ENCODE measurements around the gene PABPN1.
"Not testable (repeated sequence)": the region's sequence is repeated elsewhere in the genome, so short reads cannot be mapped to it uniquely, and the experiment has no call there.

PABPN1 gene

GRCh38 chr14:23320584-23321571, at the start of gene PABPN1:
Gene PABPN1 (plus strand): TSS chr14:23321457. CDS start chr14:23321470, 13 bp downstream.
- DNase-seq (ENCODE audit: low read depth, low spot score), result peak; percentile 100

DNA sequence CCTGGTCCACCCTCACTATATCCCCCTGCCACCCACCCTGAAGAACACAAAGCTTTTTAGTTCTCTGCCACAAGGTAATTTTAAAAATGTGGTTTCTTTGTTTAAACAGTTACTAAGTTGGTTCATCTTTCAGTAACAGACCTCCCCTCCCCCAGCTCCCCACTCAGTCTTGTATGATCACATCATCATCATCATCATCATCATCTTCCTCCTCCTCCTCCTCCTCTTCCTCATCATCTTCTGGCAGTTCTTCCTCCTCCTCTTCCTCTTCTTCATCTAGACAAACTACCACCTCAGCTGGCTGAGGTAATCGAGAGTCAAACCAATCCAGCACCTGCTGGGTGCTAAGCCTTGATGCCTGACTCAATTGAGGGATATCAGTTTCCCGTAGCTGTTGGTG, 45.8 kb upstream of the PABPN1 start:
- no peak for DNase-seq (ENCODE audit: low read depth, low spot score)

- DNase-seq (ENCODE audit: low read depth, low spot score), result no peak
Observed at GRCh38 chr14:23277189-23277588, 44.1 kb upstream of the PABPN1 start.

DNA sequence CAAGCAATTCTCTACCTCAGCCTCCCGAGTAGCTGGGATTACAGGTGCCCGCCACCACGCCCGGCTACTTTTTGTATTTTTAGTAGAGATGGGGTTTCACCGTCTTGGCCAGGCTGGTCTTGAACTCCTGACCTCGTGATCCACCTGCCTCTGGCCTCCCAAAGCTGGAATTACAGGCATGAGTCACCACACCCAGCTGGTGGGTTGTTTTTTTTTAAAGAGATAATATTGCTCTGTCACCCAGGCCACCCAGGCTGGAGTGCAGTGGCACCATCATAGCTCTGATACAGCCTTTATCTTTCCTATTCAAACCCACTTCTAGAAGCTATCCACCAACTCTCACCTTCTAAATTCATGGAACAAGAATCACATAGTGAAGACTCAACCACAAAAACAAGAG, 43.3 kb upstream of the PABPN1 start:
- DNase-seq (ENCODE audit: low read depth, low spot score), result not testable (repeated sequence)

- no peak for DNase-seq (ENCODE audit: low read depth, low spot score)
Observed at GRCh38 chr14:23281247-23281646, 40.0 kb upstream of the PABPN1 start.

DNA sequence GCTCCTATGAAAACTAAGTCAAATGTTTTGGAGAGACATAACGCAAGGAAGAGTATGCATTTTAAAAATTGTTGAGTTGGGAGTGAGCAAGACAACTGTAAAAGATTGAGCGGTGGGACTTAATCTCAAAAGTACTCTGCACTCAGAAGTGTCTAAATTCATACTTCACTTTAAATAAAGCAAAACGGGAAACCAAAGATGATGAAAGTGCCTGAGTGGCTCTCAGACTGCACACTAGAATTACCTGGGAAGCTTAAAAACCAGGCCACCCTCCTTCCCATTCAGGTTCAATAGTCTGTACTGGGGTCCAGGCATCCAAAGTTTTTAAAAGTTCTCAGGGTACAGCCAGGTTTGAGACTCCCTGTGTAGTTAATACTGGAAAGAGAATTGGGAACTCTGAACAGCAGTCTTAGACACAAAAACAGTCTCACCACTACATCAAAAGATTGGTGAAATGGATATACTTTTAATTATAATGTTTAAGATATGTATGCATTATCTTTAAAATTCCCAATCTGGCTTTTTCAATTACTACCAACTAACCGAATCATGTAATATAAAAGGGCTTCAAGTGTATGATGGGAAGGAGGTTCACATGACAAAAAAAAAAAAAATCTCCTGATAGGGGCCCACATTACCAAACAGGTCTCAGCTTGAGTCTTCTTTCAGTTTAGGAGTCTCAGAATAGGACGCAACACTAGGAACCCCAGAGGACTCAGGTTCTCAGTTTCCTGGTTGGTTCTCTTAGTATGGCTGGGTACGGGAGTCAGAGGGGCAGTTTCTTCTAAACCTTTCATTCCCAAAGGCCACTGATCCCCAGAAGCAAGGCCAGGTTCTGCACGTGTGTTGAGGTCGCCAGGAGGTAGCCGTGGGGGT, 36.4 kb upstream of the PABPN1 start:
- no peak for DNase-seq (ENCODE audit: low read depth, low spot score)

- peak; percentile 27 for DNase-seq (ENCODE audit: low read depth, low spot score)
Observed at GRCh38 chr14:23285530-23286019, 35.7 kb upstream of the PABPN1 start.

- peak; percentile 99 for DNase-seq (ENCODE audit: low read depth, low spot score)
Observed at GRCh38 chr14:23286020-23286901, 35.0 kb upstream of the PABPN1 start, which contains the start of gene HOMEZ. Gene HOMEZ (minus strand): TSS chr14:23286132. CDS start chr14:23285952, 180 bp downstream.

DNA sequence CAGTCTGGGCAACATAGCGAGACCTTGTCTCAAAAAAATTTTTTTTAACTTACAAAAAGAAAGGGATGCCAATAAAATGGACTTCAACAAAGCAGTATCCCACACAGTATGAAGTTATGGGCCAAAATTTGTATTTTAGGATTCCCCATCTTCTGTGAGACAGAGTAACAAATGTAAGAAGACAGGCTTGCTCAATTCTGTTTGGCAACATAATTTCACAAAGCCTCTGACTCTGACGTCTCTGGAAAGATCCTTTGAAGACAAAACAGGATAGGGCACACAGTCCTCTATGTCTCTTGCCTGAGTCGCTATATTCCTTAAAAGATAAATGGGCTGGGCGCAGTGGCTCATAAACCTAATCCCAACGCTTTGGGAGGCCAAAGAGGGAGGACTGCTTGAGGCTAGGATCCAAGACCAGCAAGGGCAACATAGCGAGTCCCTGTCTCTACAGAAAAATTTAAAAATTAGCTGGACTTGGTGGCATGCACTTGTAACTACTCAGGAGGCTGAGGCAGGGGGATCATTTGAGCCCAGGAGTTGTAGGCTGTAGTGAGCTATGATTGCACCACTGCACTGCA, 34.3 kb upstream of the PABPN1 start:
- no peak for DNase-seq (ENCODE audit: low read depth, low spot score)

DNA sequence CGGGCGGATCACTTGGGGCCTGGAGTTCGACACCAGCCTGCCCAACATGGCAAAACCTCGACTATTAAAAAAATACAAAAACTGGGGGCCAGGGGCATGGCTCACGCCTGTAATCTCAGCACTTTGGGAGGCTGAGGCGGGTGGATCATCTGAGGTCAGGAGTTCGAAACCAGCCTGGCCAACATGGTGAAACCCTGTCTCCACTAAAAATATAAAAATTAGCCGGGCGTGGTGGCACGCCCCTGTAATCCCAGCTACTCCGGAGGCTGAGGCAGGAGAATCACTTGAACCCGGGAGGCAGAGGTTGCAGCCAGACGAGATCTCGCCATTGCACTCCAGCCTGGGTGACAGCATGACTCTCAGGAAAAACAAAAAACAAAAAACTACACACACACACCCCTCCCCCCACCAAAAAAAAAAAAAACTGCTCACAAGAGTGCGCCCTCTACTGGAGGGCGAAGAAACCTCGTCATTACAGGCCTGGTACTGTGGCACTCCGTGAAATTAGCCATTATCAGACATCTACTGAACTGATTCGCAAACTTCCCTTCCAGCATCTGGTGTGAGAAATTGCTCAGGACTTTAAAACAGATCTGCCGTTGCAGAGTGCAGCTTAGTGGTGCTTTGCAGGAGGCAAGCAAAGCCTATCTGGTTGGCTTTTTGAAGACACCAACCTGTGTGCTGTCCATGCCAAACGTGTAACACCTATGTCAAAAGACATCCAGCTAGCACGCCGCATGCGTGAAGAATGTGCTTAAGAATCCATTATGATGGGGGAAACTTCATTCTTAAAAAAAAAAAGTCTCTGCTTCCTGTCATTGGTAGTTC, 26.3 kb upstream of the PABPN1 start:
- peak; percentile 69 for DNase-seq (ENCODE audit: low read depth, low spot score)

GRCh38 chr14:23296012-23296777, 25.1 kb upstream of the PABPN1 start:
- no peak for DNase-seq (ENCODE audit: low read depth, low spot score)

GRCh38 chr14:23297096-23297495, 24.2 kb upstream of the PABPN1 start:
- DNase-seq (ENCODE audit: low read depth, low spot score), result no peak

DNA sequence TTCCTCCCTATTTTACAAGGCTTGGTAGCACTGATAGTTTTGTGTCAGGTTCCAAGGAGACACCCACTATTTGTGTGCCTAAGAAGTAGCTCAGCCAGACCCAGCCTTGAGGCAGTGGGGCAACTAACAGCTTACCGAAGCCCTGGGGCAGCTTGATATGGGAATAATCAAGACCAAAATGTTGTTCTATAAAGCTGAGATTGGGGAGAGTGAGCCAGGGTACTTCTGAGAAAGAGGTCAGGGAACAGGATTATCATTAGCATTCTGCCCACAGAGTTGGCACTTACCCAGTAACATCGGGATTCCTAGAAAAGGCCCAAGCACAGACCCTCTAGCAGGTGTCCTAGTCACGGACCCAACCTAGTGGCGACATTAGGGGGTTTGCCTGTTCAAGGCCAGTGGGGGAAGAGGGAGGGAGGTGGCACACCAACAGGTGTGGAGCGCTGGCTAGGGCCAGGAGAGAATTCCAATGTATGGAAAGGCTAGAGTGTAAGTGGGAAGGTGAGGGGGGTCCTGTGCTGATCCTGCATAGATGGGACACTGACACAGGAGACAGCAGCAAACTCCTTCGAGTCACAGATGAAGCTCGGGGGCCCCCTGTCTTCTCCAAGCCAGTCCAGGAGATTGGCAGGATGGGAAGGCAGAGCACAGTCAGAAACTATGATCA, 23.5 kb upstream of the PABPN1 start:
- no peak for DNase-seq (ENCODE audit: low read depth, low spot score)

GRCh38 chr14:23299211-23299957, 21.9 kb upstream of the PABPN1 start:
- DNase-seq (ENCODE audit: low read depth, low spot score), result no peak

GRCh38 chr14:23299986-23300686, 21.1 kb upstream of the PABPN1 start:
- DNase-seq (ENCODE audit: low read depth, low spot score), result no peak

GRCh38 chr14:23300687-23301223, 20.5 kb upstream of the PABPN1 start:
- peak; percentile 70 for DNase-seq (ENCODE audit: low read depth, low spot score)

All from ELF-1 (cell line).